GM18867 (cell line): Measurements from ENCODE around the gene CBX4.
A peak's percentile ranks its signal among the peaks of the same experiment; 100 is the strongest.

Source experiments
- ATAC-seq: cut with Tn5 transposase; IDR thresholded peaks from one replicate; pipeline ENCODE4 v1.9.1; 2021; ENCODE audit warnings: mild to moderate bottlenecking, moderate library complexity; ENCODE audit not compliant: unreplicated experiment

CBX4 gene

DNA sequence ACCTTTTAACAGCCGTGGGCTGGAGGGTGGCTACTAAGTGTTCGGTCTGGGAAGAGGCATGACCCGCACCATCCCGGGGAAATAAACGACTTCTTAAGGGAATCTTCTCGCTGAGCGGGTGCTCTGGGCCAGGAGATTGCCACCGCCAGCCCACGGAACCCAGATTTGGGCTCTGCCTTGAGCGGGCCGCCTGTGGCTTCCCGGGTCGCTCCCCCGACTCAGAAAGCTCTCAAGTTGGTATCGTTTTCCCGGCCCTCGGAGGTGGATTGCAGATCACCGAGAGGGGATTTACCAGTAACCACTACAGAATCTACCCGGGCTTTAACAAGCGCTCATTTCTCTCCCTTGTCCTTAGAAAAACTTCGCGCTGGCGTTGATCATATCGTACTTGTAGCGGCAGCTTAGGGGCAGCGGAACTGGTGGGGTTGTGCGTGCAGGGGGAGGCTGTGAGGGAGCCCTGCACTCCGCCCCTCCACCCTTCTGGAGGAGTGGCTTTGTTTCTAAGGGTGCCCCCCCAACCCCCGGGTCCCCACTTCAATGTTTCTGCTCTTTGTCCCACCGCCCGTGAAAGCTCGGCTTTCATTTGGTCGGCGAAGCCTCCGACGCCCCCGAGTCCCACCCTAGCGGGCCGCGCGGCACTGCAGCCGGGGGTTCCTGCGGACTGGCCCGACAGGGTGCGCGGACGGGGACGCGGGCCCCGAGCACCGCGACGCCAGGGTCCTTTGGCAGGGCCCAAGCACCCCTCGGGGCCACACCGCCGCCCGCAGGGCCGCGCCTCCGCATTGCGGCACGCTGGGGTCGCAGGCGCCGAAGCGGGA, 3.6 kb upstream of the CBX4 start:
- no peak for ATAC-seq

DNA sequence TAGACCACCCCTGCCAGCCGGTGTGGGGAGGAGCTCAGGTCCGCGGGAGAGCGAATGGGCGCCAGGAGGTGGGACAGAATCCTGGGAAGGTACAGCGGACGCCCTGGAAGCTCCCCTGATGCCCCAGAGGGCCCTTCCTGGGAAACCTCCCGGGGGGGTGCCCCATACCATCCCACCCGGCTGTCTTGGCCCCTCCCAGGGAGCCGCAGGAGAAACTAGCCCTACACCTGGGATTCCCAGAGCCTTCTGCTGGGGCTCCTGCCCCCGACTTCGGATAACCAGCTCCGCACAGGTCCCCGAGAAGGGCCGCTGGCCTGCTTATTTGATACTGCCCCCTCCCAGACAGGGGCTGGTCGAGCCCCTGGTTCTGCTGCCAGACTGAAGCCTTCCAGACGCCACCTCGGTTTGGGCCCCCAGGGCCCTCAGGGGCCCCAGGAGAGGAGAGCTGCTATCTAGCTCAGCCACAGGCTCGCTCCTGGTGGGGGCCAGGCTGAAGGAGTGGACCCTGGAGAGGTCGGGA, 3.0 kb upstream of the CBX4 start:
- ATAC-seq, result no peak

DNA sequence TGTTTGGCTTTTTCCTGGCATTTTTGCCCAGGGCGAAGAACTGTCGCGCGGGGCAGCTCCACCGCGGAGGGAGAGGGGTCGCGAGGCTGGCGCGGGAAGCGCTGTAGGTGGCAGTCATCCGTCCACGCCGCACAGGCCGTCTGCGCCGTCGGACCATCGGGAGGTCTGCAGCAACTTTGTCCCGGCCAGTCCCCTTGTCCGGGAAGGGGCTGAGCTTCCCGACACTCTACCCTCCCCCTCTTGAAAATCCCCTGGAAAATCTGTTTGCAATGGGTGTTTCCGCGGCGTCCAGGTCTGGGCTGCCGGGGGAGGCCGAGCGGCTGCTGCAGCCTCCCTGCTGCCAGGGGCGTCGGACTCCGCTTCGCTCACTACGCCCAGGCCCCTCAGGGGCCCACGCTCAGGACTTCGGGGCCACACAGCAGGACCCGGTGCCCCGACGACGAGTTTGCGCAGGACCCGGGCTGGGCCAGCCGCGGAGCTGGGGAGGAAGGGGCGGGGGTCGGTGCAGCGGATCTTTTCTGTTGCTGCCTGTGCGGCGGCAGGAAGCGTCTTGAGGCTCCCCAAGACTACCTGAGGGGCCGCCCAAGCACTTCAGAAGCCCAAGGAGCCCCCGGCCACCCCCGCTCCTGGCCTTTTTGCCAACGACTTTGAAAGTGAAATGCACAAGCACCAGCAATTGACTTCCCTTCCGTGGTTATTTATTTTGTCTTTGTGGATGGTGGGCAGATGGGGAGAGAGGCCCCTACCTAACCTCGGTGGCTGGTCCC, 2.3 kb upstream of the CBX4 start:
- ATAC-seq, result no peak

DNA sequence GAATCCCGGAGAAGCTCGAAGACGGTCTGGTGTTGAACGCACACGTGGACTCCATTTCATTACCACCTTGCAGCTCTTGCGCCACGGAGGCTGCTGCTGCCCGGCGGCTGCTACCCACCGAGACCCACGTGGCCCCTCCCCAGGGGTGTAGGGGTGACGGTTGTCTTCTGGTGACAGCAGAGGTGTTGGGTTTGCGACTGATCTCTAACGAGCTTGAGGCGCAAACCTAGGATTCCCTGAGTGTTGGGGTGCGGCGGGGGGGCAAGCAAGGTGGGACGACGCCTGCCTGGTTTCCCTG, 1.7 kb upstream of the CBX4 start:
- no peak for ATAC-seq

DNA sequence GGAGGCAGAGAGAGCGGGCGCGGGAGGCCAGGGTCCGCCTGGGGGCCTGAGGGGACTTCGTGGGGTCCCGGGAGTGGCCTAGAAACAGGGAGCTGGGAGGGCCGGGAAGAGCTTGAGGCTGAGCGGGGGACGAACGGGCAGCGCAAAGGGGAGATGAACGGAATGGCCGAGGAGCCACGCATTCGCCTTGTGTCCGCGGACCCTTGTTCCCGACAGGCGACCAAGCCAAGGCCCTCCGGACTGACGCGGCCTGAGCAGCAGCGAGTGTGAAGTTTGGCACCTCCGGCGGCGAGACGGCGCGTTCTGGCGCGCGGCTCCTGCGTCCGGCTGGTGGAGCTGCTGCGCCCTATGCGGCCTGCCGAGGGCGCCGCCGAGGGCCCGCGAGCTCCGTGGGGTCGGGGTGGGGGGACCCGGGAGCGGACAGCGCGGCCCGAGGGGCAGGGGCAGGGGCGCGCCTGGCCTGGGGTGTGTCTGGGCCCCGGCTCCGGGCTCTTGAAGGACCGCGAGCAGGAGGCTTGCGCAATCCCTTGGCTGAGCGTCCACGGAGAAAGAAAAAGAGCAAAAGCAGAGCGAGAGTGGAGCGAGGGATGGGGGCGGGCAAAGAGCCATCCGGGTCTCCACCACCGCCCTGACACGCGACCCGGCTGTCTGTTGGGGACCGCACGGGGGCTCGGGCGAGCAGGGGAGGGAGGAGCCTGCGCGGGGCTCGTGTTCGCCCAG, 1.2 kb upstream of the CBX4 start:
- ATAC-seq, result no peak

DNA sequence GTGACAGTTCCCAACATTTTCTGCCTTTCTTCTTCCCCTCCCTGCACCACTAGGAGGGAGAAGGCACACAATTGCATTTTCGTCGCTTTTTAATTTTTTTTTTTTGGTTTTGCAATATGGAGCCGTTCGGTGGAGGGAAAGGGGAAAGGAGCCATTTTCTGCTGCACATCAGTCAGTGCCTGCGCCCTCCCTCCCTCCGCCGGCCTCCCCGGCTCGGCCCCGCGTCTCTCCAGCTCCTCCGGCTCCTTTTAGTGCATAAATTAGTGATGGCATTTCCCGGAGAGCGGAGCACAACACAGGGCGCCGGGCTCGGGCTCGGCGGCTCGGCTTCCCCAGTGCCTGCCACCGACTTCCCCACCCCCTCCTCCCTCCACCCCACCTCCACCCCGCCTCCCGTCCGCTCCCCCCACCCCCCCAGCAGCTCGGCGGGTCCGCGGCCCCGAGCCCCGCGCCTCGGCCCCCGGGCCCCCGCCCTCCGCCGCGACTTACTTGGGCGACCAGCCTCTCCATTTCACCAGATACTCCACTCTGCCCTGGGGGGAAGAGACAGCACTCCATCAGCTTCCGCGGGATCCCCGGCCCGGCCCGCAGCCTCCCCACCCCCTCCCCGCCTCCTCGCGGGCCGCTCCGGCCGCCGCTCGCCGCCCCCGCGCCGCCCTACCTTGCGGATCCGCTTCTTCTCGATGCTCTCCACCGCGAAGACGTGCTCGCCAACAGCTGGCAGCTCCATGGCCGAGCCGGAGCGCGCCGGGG, 542 bp downstream of the CBX4 start:
- peak; percentile 15 for ATAC-seq

DNA sequence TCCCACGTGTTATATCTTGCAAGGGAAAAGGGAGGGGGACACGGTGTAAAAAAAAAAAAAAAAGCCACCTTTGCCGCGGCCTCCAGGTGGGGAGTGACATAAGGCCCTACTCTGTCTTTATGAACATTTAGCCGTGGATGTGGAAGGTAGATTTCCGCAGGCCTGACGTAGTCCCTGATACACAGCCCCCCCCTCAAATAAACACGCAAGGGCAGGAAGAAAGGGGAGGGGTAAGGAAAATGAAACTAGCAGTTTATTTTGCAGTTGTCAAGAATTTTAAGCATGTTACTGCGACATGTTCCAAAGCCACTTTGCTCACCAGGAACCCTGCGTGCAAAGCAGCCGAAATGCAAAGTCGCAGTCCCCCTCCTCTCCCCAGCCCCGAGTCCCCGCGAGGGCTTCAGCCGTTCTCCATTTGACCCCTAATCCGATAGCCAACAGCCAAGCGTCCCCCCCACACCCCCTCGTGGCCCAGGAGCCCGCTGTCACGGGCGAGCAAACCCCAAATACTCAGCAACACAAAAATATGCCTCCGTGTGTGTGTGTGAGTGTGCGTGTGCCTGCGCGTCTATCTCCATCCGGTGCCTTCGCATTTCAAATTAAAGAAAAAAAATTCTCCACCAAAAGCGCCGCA, 1.2 kb downstream of the CBX4 start:
- ATAC-seq, result no peak

DNA sequence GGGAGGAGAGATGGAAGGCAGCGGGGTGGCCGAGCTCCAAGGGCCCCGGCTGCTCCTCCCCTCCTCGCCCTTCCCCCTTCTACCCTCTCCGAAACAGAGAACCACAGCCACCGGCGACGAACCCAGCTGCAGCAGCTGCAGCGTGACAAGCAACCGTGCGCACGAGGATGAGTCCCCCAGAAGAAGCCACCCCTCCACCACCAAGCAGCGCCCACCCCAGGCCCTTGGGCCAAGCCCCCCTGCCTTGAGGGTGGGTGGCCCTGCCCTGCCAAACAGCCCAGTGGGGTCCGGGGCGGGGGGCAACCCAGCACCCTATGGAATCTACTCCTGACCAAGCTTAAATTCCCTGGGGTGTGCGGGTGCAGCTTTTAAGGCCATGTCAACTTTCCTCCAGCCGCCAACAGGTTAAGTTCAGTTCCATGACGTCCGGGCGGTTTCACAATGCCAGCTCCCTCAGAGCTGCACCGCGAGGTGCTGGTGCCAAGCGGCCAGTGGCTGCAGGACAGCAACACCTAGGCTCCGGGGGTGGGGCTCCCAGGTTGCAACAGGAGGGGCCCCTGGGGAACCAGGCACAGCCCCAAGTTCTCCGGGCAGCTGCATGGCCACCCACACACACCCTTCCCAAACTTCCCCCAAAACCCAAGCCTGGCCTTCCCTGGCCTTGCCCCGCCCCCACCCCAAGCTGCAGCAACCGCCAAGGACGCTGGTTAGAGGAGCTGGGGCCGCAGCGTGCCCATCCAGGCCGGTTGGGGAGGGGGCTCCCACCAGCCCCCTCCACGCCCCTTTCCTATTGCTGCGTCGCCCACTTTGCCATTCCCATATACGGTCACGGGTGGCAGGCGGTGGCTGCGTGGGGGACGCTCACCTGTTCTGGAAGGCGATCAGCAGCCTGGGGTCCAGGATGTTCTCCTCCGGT, 2.0 kb downstream of the CBX4 start:
- peak; percentile 33 for ATAC-seq

DNA sequence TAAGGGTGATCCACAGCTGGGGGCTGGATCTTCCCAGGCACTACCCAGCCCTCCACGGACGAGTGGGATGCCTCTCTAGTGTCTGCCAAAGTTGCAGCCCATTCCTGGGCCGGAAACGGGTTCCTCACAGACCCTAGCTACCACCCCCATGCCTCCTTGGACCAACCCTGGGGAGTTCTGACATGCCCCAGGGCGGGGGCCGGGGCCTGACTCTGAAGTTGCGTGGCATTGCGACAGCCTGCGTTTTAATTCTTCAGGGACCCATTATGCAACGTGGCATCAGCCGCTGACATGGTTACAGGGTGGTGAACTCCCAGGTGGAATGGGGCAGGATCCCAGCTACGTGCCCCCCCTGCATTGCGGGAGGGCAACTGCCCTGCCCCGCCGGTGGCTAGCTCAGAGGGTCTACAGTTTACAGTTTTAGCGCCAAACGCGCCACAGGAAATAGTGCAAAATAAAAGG, 2.7 kb downstream of the CBX4 start:
- ATAC-seq, result no peak

DNA sequence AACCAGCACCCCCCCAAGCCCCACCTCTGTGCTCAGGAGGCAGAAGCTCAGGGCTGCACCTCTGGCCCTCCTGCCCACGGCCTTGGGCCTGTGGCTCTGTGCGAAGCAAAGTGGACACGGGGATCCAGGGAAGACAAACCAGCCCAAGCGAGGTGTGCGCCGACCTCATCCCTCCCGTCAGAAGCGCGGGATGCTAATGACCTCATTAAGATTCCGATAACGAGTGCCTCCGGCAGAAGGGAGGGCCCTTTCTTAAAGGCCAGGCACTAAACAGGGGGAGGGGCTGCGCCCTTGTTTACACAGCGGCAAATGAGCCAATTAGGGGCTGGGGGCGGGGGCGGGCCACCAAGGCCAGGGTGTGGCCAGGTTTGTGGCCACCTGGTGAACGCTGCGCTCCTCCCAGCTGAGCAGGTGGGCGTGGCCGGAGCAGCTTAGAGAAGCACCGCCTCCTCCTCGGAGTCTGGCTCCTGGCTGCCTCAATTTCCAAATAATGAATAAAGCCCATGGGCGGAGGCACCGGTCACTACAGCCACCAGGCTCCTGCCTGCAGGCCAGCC, 3.2 kb downstream of the CBX4 start:
- ATAC-seq, result no peak

DNA sequence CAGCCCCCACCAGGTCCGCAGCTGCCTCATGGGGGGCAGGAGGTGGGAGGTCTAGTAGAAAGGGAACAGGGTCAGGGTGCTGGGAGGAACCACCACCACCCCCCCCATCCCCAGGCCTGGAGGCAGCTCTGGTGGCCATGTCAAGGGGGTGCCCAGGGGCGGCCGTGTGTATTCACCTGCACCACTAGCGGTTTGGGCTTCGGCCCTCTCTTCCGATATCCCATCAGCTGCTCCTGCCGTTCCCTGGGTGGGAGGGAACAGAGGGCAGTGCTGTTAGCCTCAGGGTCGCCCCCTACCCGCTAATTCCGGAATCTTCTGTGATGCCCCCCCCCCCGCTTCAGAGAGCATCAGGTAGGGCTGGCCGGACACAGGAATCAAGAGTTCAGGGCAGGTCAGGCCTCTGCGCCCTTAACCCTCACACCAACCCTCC, 3.8 kb downstream of the CBX4 start:
- no peak for ATAC-seq

DNA sequence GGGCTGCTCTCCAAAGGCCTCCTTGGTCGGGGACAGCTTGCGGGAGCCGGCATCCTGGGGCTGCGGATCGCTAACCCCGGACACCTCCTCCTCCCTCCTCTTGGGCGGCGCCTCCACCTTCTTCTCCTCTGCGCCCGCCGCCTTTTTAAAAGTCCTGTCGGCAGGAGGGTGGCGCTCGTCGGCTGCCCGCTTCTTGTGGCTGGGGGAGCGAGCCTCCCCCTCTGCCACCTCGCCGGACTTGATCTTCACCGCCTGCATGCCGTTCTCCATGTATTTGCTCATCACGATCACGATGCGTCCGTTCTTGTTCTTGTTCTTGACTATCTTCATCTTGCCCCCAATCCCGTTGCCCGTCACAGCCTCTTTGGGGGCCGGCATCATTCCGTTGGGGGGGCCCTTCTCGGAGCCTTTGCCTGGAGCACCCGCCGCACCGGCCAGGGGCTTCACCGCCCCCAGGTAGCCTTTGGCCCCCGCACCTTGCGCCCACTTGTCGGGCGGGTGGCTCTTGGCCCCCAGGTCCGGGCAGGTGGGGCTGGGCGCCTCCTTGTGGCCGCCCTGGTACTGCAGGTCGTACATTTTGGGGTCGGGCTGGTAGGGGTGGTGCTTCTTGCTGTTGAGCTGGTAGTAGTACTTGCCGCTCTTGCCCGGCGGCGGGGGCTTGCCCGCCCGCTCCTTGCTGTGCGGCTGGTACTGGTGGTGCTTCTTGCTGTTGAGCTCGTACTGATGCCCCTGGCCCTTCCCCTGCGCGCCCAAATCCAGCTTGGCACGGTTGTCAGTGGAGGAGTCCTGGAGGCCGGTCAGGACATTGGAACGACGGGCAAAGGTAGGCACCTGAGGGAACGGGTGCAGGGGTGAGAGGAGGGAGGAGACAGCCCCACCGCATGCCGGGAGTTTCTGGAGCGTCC, 4.4 kb downstream of the CBX4 start:
- no peak for ATAC-seq

DNA sequence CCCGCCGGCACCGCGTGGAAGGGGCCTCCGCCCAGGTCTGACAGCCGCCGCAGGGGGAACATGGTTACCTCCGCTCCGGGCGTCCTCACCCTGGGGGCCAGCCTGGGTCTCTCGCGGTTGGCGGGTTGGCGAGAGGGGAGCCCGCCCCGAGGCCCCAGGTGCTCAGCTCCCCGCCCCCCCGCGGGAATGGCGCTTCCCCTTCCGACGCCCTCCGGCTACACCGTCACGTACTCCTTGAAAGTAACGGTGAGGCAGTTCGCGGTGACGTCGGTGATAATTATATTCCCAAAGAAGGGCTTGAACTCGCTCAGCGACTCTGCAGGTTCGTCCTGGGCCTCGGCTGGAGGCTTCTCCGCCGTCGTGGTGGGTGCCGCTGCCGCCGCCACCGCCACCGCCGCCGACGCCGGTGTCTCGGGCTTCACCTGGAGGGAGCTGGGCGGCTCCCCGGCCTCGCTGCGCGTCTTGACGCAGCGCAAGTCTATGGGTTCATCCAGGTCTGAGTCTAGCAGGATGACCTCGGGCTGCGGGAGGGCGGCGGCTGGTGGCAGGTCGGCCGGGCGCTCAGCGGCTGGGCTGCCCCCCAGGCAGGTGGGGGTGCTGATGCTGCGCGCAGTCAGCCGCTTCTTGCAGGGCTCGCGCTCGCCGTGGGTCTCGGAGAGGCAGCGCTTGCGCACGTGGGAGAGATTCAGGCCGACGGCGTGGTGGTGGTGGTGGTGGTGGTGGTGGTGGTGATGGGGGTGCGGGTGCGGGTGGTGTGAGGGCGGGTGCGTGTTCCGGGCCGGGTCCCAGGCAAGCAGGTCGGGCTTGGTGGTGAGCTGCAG, 5.3 kb downstream of the CBX4 start:
- ATAC-seq, result no peak

DNA sequence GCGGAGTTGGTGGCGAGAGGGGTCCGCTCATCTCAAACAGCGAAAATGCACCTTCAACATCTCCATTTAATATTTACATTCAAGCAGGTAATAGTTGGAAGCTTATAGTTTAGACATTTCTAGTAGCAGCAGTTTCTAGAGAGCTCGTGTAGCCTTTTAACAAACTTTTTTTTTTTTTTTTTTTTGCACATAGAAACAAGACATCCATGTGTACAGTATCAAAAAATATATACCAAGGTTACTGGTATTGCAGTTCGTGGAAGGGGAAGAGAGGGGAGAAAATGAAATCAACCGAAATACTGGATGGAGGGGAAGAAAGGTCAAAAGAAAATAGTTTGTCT, 6.2 kb downstream of the CBX4 start:
- no peak for ATAC-seq

DNA sequence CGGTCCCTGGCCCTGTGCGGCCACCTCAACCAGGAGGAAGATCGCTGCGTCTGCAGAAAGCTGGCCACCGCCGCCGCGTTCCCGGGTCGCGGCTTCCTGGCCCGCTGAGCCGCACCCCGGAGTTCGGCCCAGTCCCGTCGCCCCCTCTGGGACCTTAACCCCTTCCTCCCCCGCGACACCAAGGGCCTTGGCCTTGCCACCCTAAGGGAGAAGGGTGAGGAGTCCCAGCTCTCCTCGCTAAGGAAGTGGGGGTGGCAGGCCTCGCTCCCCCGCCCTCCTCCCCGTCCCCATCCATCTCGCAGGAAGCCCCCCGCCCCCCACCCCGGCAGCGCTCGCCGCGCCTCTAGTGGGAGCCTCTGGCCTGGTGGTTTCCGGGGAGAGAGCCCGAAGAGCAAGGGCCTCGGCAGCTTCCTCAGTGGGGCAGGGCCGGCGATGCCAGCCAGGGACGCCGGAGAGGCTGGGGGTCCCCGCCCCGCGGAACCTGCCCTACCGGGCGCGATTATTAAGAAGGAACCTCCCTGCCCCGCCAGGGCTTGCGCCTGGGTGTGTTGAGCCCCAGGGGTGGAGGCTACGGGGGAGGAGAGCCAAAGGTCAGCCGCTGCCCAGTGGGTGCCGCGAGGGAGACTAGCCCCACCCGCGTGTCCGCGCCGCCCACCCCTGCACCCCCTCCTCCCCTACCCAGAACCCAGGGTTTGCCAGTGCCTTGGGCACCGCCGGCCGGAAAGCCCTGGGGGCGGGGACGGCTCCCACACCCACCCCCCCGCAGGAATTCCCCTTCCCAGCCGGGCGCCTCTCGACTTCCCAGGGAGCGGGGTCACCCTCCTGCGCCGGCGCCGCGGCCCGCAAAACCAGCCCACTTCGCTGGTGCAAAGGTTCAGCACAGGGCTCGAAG, 6.8 kb downstream of the CBX4 start:
- ATAC-seq, result no peak
